Activated CD8-positive, alpha-beta memory T cell treated with anti-CD3 and anti-CD28 coated beads, Interleukin-2, amount 10 ng/mL, durations not matched to agents 7 days and 5 days (primary cell): ENCODE data around the gene C12orf42. TPM values are rescaled to one million over a fixed set of nuclear protein-coding genes. Genes with fewer than 3 reads are reported as not detected.
"Not testable (repeated sequence)": the region's sequence is repeated elsewhere in the genome, so short reads cannot be mapped to it uniquely, and the experiment has no call there.

Source experiments
- ATAC-seq: fragments of 150-1000 bp; cut with Tn5 transposase; one replicate; pipeline ENCODE4 v1.10.0; 2021; ENCODE audit warnings: moderate library complexity
- CTCF ChIA-PET: fragments of 350-600 bp; sonication (Branson Sonifier 250); formaldehyde crosslinking; loops from one replicate; lab custom pipeline; 2021; ENCODE audit warnings: antibody characterized with exemption; lab: Charles Lee
- DNase-seq: peaks from one replicate; pipeline ENCODE4 v3.0.0-alpha.2; 2020
- H3K27ac Mint-ChIP-seq: one replicate; pipeline ENCODE4 v1.8.0; 2021; ENCODE audit warnings: mild to moderate bottlenecking, mixed read lengths
- H3K27me3 Mint-ChIP-seq: one replicate; pipeline ENCODE4 v1.8.0; 2021; ENCODE audit warnings: mixed read lengths
- H3K36me3 Mint-ChIP-seq: one replicate; pipeline ENCODE4 v1.8.0; 2021; ENCODE audit warnings: mild to moderate bottlenecking, mixed read lengths
- H3K4me1 Mint-ChIP-seq: one replicate; pipeline ENCODE4 v1.8.0; 2021; ENCODE audit warnings: mixed read lengths
- H3K4me3 Mint-ChIP-seq: one replicate; pipeline ENCODE4 v1.8.0; 2021; ENCODE audit warnings: mild to moderate bottlenecking, moderate library complexity, mixed read lengths
- H3K9me3 Mint-ChIP-seq: one replicate; pipeline ENCODE4 v1.8.0; 2022; ENCODE audit warnings: low read depth, mixed read lengths
- total RNA-seq, 2 experiments: library from RNA; stranded (reverse); gene quantifications; one replicate each; pipeline ENCODE4 v1.2.3, GENCODE V29; 2021

C12orf42 gene
- total RNA-seq, 2 experiments from 2014 or later: 0.84 TPM; not detected in 1

- no peak overlapping the region for H3K27ac Mint-ChIP-seq
- DNase-seq: no peak
- H3K36me3 Mint-ChIP-seq: no peaks in the 10 kb centered on the region
- CTCF ChIA-PET: no interaction called here
- H3K27me3 Mint-ChIP-seq: no peaks in the 10 kb centered on the region
- peaks cover 5% of the 10 kb centered on the region for H3K4me1 Mint-ChIP-seq
- ATAC-seq: no peak
- peaks cover 3% of the 10 kb centered on the region for H3K9me3 Mint-ChIP-seq
- no peak overlapping the region for H3K4me3 Mint-ChIP-seq
These were observed 25.1 kb downstream of the C12orf42 start for GRCh38 chr12:103470664-103471063.

- Mint-ChIP-seq H3K27ac (no peak overlapping the region), H3K36me3 (no peaks in the 10 kb centered on the region), H3K4me1 (peaks cover 5% of the 10 kb centered on the region), H3K4me3 (no peak overlapping the region), H3K9me3 (peaks cover 3% of the 10 kb centered on the region), H3K27me3 (no peaks in the 10 kb centered on the region)
- CTCF ChIA-PET: no interaction called here
- ATAC-seq (no peak), DNase-seq (no peak)
These were observed 26.0 kb downstream of the C12orf42 start for GRCh38 chr12:103469719-103470118.

GRCh38 chr12:103468837-103469236 is 26.9 kb downstream of the C12orf42 start:
- Mint-ChIP-seq H3K36me3 (no peaks in the 10 kb centered on the region), H3K4me3 (no peak overlapping the region), H3K4me1 (peaks cover 5% of the 10 kb centered on the region), H3K27me3 (no peaks in the 10 kb centered on the region), H3K9me3 (peaks cover 3% of the 10 kb centered on the region), H3K27ac (no peak overlapping the region)
- no peak for DNase-seq
- CTCF ChIA-PET: no interaction called here
- no peak for ATAC-seq

GRCh38 chr12:103462675-103463074 is 33.1 kb downstream of the C12orf42 start:
- CTCF ChIA-PET: no interaction called here
- Mint-ChIP-seq H3K36me3 (no peaks in the 10 kb centered on the region), H3K4me3 (no peak overlapping the region), H3K4me1 (peaks cover 6% of the 10 kb centered on the region), H3K9me3 (no peaks in the 10 kb centered on the region), H3K27me3 (no peaks in the 10 kb centered on the region), H3K27ac (no peak overlapping the region)
- DNase-seq (no peak), ATAC-seq (no peak)

- DNase-seq: no peak
- Mint-ChIP-seq H3K4me3 (no peak overlapping the region), H3K27me3 (no peaks in the 10 kb centered on the region), H3K9me3 (no peaks in the 10 kb centered on the region), H3K4me1 (peaks cover 29% of the 10 kb centered on the region), H3K36me3 (peaks cover 3% of the 10 kb centered on the region), H3K27ac (no peak overlapping the region)
- no peak for ATAC-seq
- CTCF ChIA-PET: no interaction called here
These were observed 38.3 kb downstream of the C12orf42 start for GRCh38 chr12:103457471-103457870.

GRCh38 chr12:103456006-103456405 is 39.8 kb downstream of the C12orf42 start:
- ATAC-seq: no peak
- DNase-seq: no peak
- Mint-ChIP-seq H3K9me3 (no peaks in the 10 kb centered on the region), H3K4me3 (no peak overlapping the region), H3K27ac (no peak overlapping the region), H3K4me1 (peaks cover 29% of the 10 kb centered on the region), H3K27me3 (no peaks in the 10 kb centered on the region), H3K36me3 (peaks cover 3% of the 10 kb centered on the region)
- CTCF ChIA-PET: no interaction called here

GRCh38 chr12:103455020-103455763 is 40.6 kb downstream of the C12orf42 start:
- Mint-ChIP-seq H3K9me3 (no peaks in the 10 kb centered on the region), H3K4me1 (peaks cover 29% of the 10 kb centered on the region), H3K4me3 (no peak overlapping the region), H3K27me3 (no peaks in the 10 kb centered on the region), H3K27ac (peak overlapping the region; percentile 6), H3K36me3 (peaks cover 3% of the 10 kb centered on the region)
- CTCF ChIA-PET: no interaction called here
- DNase-seq (peak; percentile 59), ATAC-seq (peak; percentile 87)

- no peak for ATAC-seq
- Mint-ChIP-seq H3K4me1 (peaks cover 21% of the 10 kb centered on the region), H3K4me3 (no peak overlapping the region), H3K9me3 (no peaks in the 10 kb centered on the region), H3K27ac (no peak overlapping the region), H3K36me3 (no peaks in the 10 kb centered on the region), H3K27me3 (no peaks in the 10 kb centered on the region)
- no peak for DNase-seq
- CTCF ChIA-PET: no interaction called here
These were observed 50.8 kb downstream of the C12orf42 start for GRCh38 chr12:103444983-103445382.

- Mint-ChIP-seq H3K4me3 (no peak overlapping the region), H3K27me3 (no peaks in the 10 kb centered on the region), H3K36me3 (no peaks in the 10 kb centered on the region), H3K4me1 (peaks cover 21% of the 10 kb centered on the region), H3K27ac (no peak overlapping the region), H3K9me3 (no peaks in the 10 kb centered on the region)
- DNase-seq (no peak), ATAC-seq (no peak)
- CTCF ChIA-PET: no interaction called here
These were observed 52.9 kb downstream of the C12orf42 start for GRCh38 chr12:103442822-103443221.

- H3K9me3 Mint-ChIP-seq: no peaks in the 10 kb centered on the region
- H3K4me1 Mint-ChIP-seq: peaks cover 21% of the 10 kb centered on the region
- CTCF ChIA-PET: no interaction called here
- no peaks in the 10 kb centered on the region for H3K27me3 Mint-ChIP-seq
- no peak overlapping the region for H3K4me3 Mint-ChIP-seq
- H3K27ac Mint-ChIP-seq: peak overlapping the region; percentile 87
- DNase-seq (no peak), ATAC-seq (no peak)
- H3K36me3 Mint-ChIP-seq: no peaks in the 10 kb centered on the region
These were observed 53.6 kb downstream of the C12orf42 start for GRCh38 chr12:103442182-103442555.

GRCh38 chr12:103441437-103442181 is 54.2 kb downstream of the C12orf42 start:
- H3K4me1 Mint-ChIP-seq: peaks cover 21% of the 10 kb centered on the region
- H3K27me3 Mint-ChIP-seq: no peaks in the 10 kb centered on the region
- peak overlapping the region; percentile 87 for H3K27ac Mint-ChIP-seq
- peaks cover 2% of the 10 kb centered on the region for H3K9me3 Mint-ChIP-seq
- no peaks in the 10 kb centered on the region for H3K36me3 Mint-ChIP-seq
- peak overlapping the region; percentile 34 for H3K4me3 Mint-ChIP-seq
- CTCF ChIA-PET: interaction anchor here (0.6 kb wide), 1 partner anchor 17 kb away, joined by 3 read pairs; no protein-coding TSS in a partner anchor
- ATAC-seq (peak; percentile 97), DNase-seq (peak; percentile 77)

- H3K27ac Mint-ChIP-seq: peak overlapping the region; percentile 32
- H3K9me3 Mint-ChIP-seq, H3K4me1 Mint-ChIP-seq, ATAC-seq, H3K27me3 Mint-ChIP-seq, CTCF ChIA-PET, DNase-seq, H3K36me3 Mint-ChIP-seq, H3K4me3 Mint-ChIP-seq: not testable (repeated sequence)
These were observed 61.3 kb downstream of the C12orf42 start for GRCh38 chr12:103434165-103435105.

- peaks cover 6% of the 10 kb centered on the region for H3K36me3 Mint-ChIP-seq
- H3K4me1 Mint-ChIP-seq: peaks cover 6% of the 10 kb centered on the region
- H3K27ac Mint-ChIP-seq: no peak overlapping the region
- no peak overlapping the region for H3K4me3 Mint-ChIP-seq
- CTCF ChIA-PET: no interaction called here
- DNase-seq (no peak), ATAC-seq (no peak)
- peaks cover 15% of the 10 kb centered on the region for H3K9me3 Mint-ChIP-seq
- H3K27me3 Mint-ChIP-seq: no peaks in the 10 kb centered on the region
These were observed 63.8 kb downstream of the C12orf42 start for GRCh38 chr12:103431950-103432349.
